Neural cell (in vitro differentiated cells): ENCODE results near the gene KLRC3.
"Not testable (repeated sequence)": the region's sequence is repeated elsewhere in the genome, so short reads cannot be mapped to it uniquely, and the experiment has no call there.

ENCODE experiments used
- CTCF ChIP-seq: fragments of 450-650 bp; IDR thresholded peaks from 2 replicates; pipeline ENCODE4 v1.5.1; 2014; ENCODE audit warnings: antibody characterized with exemption, mild to moderate bottlenecking, moderate library complexity; ENCODE audit not compliant: poor library complexity, severe bottlenecking
- EP300 ChIP-seq: fragments of 450-650 bp; conservative IDR thresholded peaks from 2 replicates; pipeline ENCODE4 v1.6.1; 2014; ENCODE audit warnings: antibody characterized with exemption, mild to moderate bottlenecking, moderate library complexity; ENCODE audit not compliant: poor library complexity, severe bottlenecking
- EZH2 ChIP-seq: fragments of 200-600, 300-800 bp; shearing (Covaris generic), sonication (generic); IDR thresholded peaks from 2 replicates; pipeline ENCODE4 v1.6.1; 2014; ENCODE audit warnings: antibody characterized with exemption, low read length, borderline replicate concordance, mild to moderate bottlenecking; ENCODE audit not compliant: insufficient read depth, poor library complexity, severe bottlenecking
- MXI1 ChIP-seq: fragments of 450-650 bp; conservative IDR thresholded peaks from 2 replicates; pipeline ENCODE4 v1.6.1; 2014; ENCODE audit warnings: antibody characterized with exemption, mild to moderate bottlenecking; ENCODE audit not compliant: poor library complexity, severe bottlenecking
- POLR2AphosphoS5 ChIP-seq: IDR thresholded peaks from 2 replicates; pipeline ENCODE4 v1.6.1; 2012
- RAD21 ChIP-seq: fragments of 450-650 bp; conservative IDR thresholded peaks from 2 replicates; pipeline ENCODE4 v1.6.1; 2014; ENCODE audit warnings: antibody characterized with exemption, mild to moderate bottlenecking, moderate library complexity
- REST ChIP-seq: IDR thresholded peaks from 2 replicates; pipeline ENCODE4 v1.6.1; 2012; ENCODE audit warnings: borderline replicate concordance
- SMC3 ChIP-seq: fragments of 450-650 bp; conservative IDR thresholded peaks from 2 replicates; pipeline ENCODE4 v1.6.1; 2014; ENCODE audit warnings: antibody characterized with exemption, mild to moderate bottlenecking, moderate library complexity; ENCODE audit not compliant: poor library complexity
- TAF1 ChIP-seq: IDR thresholded peaks from 2 replicates; pipeline ENCODE4 v1.6.1; 2012; ENCODE audit warnings: low read depth

GRCh38 chr12:10437601-10438000 lies 17.2 kb upstream of the KLRC3 start:
- not testable (repeated sequence) for TF ChIP-seq MXI1, RAD21, CTCF, EZH2, EP300, POLR2AphosphoS5, SMC3, REST, TAF1
